K562 (cell line): ENCODE results near the gene FASTK. TPM values are rescaled to one million over a fixed set of nuclear protein-coding genes. Genes with fewer than 3 reads are reported as not detected.

ENCODE experiments used
- ATAC-seq: fragments of 200-7000 bp; cut with Tn5 transposase; 3 replicates; pipeline ENCODE4 v1.9.1; 2020; ENCODE audit warnings: moderate library complexity
- BruUV-seq: library from RNA; stranded (reverse); fragments of 400-500 nt; replicated peaks from 2 replicates; lab custom pipeline; 2021; lab: Mats Ljungman, UMichigan
- CTCF ChIA-PET: fragments of 300-600 bp; formaldehyde crosslinking; extraction: SDS; loops from one replicate; lab custom pipeline; 2021; ENCODE audit warnings: low intra/inter-chr PET ratio; lab: Yijun Ruan, JAX
- POLR2A ChIA-PET: fragments of 300-600, 350-650 bp; sonication (Branson Sonifier 250); formaldehyde crosslinking; extraction: SDS; loops from one replicate; lab custom pipeline; 2021; ENCODE audit warnings: antibody characterized with exemption, inconsistent platforms; lab: Yijun Ruan, JAX
- DNase-seq, 4 experiments: peaks; one replicate each; pipeline versions ENCODE4 v3.0.0 to v3.0.0-alpha.2; 2011 to 2018; ENCODE audit warnings: low spot score in 3 of 4, mixed read lengths in 3 of 4; ENCODE audit errors: extremely low read depth in 1 of 4
- FAIRE-seq: peaks from 2 replicates; lab custom pipeline; 2011; peaks lifted over from hg19 to GRCh38; lab: Jason Lieb, UNC
- H2AFZ ChIP-seq: 2 replicates; pipeline ENCODE4 v1.6.0; 2011; ENCODE audit warnings: low read depth, low read length, control low read depth, inconsistent platforms
- H3K27ac ChIP-seq: fragments of 200-600 bp; 3 replicates; pipeline ENCODE4 v1.8.0; 2011; ENCODE audit warnings: low read depth, mild to moderate bottlenecking, control low read depth, inconsistent platforms, low read length, moderate library complexity, mixed read lengths; ENCODE audit errors: extremely low read depth
- H3K27me3 ChIP-seq, 2 experiments: fragments of 300-600 bp in 1 of 2; 2 replicates in 1 of 2; 3 replicates in 1 of 2; pipeline versions ENCODE4 v1.6.0 to v1.8.0; 2011; ENCODE audit warnings: inconsistent platforms in 2 of 2, low read length in 2 of 2, mild to moderate bottlenecking in 1 of 2, mixed read lengths in 1 of 2, moderate library complexity in 1 of 2; ENCODE audit not compliant: control insufficient read depth in 2 of 2, insufficient read depth in 2 of 2
- H3K36me3 ChIP-seq: fragments of 300-600 bp; 3 replicates; pipeline ENCODE4 v1.8.0; 2011; ENCODE audit warnings: mild to moderate bottlenecking, low read length, inconsistent platforms; ENCODE audit not compliant: control insufficient read depth, insufficient read depth
- H3K4me1 ChIP-seq, 2 experiments: fragments of 200-600 bp in 1 of 2; replicated peaks in 1 of 2; 2 replicates in 1 of 2; 3 replicates in 1 of 2; pipeline versions ENCODE4 v1.5.1 to v1.8.0; 2011; ENCODE audit warnings: inconsistent platforms in 2 of 2, low read length in 2 of 2, mild to moderate bottlenecking in 1 of 2, mixed read lengths in 1 of 2, moderate library complexity in 1 of 2; ENCODE audit not compliant: control insufficient read depth in 2 of 2, insufficient read depth in 2 of 2
- H3K4me2 ChIP-seq: 2 replicates; pipeline ENCODE4 v1.6.1; 2011; ENCODE audit warnings: low read length, control low read depth, inconsistent platforms, mixed read lengths; ENCODE audit not compliant: insufficient read depth
- H3K4me3 ChIP-seq: fragments of 200-600 bp; sonication (generic), shearing (Covaris generic); 2 replicates; pipeline ENCODE4 v1.5.1; 2016; ENCODE audit warnings: control low read depth, inconsistent platforms
- H3K79me2 ChIP-seq: fragments of 200-600 bp; 3 replicates; pipeline ENCODE4 v1.8.0; 2011; ENCODE audit warnings: low read length, inconsistent platforms; ENCODE audit not compliant: control insufficient read depth, insufficient read depth
- H3K9ac ChIP-seq, 2 experiments: 2 replicates each; pipeline versions ENCODE4 v1.6.0 to v1.6.1; 2011; ENCODE audit warnings: low read depth in 2 of 2, low read length in 2 of 2, control low read depth in 1 of 2, inconsistent platforms in 1 of 2, mild to moderate bottlenecking in 1 of 2, mixed read lengths in 1 of 2; ENCODE audit not compliant: insufficient read depth in 1 of 2
- H3K9me1 ChIP-seq: one replicate; pipeline ENCODE4 v1.6.0; 2011; ENCODE audit warnings: inconsistent platforms, mild to moderate bottlenecking, low read length, moderate library complexity; ENCODE audit not compliant: control insufficient read depth, insufficient read depth
- H3K9me3 ChIP-seq: replicated peaks from 2 replicates; pipeline ENCODE4 v1.5.1; 2011; ENCODE audit warnings: low read depth, low read length, inconsistent platforms; ENCODE audit not compliant: control insufficient read depth, insufficient read depth
- H4K20me1 ChIP-seq: replicated peaks from 2 replicates; pipeline ENCODE4 v1.6.1; 2011; ENCODE audit warnings: low read length, inconsistent platforms, mixed read lengths; ENCODE audit not compliant: control insufficient read depth, insufficient read depth
- CSDE1 ChIP-seq, 2 experiments: fragments of 450-650 bp; IDR thresholded peaks; 2 replicates each; pipeline ENCODE4 v1.6.1; 2016; ENCODE audit warnings: mild to moderate bottlenecking in 1 of 2
- NEUROD1 ChIP-seq: fragments of 150-350 bp; IDR thresholded peaks from 2 replicates; pipeline ENCODE4 v1.6.1; 2014; ENCODE audit warnings: borderline replicate concordance, low read length, low read depth; ENCODE audit not compliant: partially characterized antibody
- NKRF ChIP-seq: fragments of 450-650 bp; IDR thresholded peaks from 2 replicates; pipeline ENCODE4 v1.6.1; 2016; ENCODE audit warnings: borderline replicate concordance
- POLR2G ChIP-seq: fragments of 200-400 bp; formaldehyde crosslinking; IDR thresholded peaks from 2 replicates; pipeline ENCODE4 v1.6.1; 2017; ENCODE audit warnings: low read depth, mild to moderate bottlenecking, antibody characterized with exemption, low read length, moderate library complexity
- RBFOX2 ChIP-seq: fragments of 200-400 bp; formaldehyde crosslinking; IDR thresholded peaks from 2 replicates; pipeline ENCODE4 v1.6.1; 2017; ENCODE audit warnings: low read depth, mild to moderate bottlenecking, low read length, moderate library complexity
- SAFB ChIP-seq: fragments of 200-400 bp; formaldehyde crosslinking; IDR thresholded peaks from 2 replicates; pipeline ENCODE4 v1.6.1; 2017; ENCODE audit warnings: low read depth, low read length, borderline replicate concordance
- SMARCC2 ChIP-seq: fragments of 450-650 bp; IDR thresholded peaks from 2 replicates; pipeline ENCODE4 v1.6.1; 2017; ENCODE audit warnings: antibody characterized with exemption, moderate library complexity, mild to moderate bottlenecking, low read depth
- ZBTB1 ChIP-seq: sonication (generic); formaldehyde crosslinking; IDR thresholded peaks from 2 replicates; pipeline ENCODE4 v1.8.1; 2023; ENCODE audit warnings: missing genetic modification reagents, low read depth, mild to moderate bottlenecking, borderline replicate concordance
- ZHX1 ChIP-seq: fragments of 150-350 bp; conservative IDR thresholded peaks from 2 replicates; pipeline ENCODE4 v1.6.1; 2014; ENCODE audit warnings: low read length
- WGBS: fragments of 100-300 bp; shearing (Covaris generic); methylation state at CpG from one replicate; pipeline ENCODE4 v1.1.6; 2016; ENCODE audit warnings: low coverage, mixed read lengths; ENCODE audit not compliant: insufficient coverage; ENCODE audit errors: missing lambda C conversion rate; 5-methylcytosine and 5-hydroxymethylcytosine counted together
- in situ Hi-C: fragments of 300-500 bp; cut with MboI; formaldehyde crosslinking; loops from 4 replicates; pipeline ENCODE4 v1.15.0; 2018; ENCODE audit warnings: inconsistent platforms, mixed read lengths
- intact Hi-C: fragments of 100-400 bp; cut with micrococcal nuclease; formaldehyde crosslinking; loops from 2 replicates; pipeline ENCODE4 v1.14.2; 2022
- polyA plus RNA-seq, 8 experiments: library from polyadenylated mRNA; depleted of rRNA in 4 of 8; stranded (reverse) in 5 of 8; unstranded in 3 of 8; fragments of >200 nt; fragmentation: Nextera tagmentation in 2 of 8; fragmentation: Illumina TruSeq in 1 of 8; extraction: Ambion mirVana in 2 of 8; extraction: Trizol in 1 of 8; gene quantifications; 2 replicates each; pipeline versions ENCODE4 v1.2.1 to v1.2.3, GENCODE V29; 2011 to 2014; ENCODE audit warnings: inconsistent platforms in 1 of 8, missing spikeins in 1 of 8
- total RNA-seq, 7 experiments: library from RNA; depleted of rRNA in 6 of 7; stranded (reverse); fragments of >200 nt in 6 of 7; fragmentation: Illumina TruSeq in 2 of 7; extraction: Trizol in 2 of 7; gene quantifications; 2 replicates each; pipeline versions ENCODE4 v1.2.1 to v1.2.3, GENCODE V29; 2011 to 2021; ENCODE audit warnings: low replicate concordance in 1 of 7
- TF ChIP-seq, protein P1 (sequence below), 2 experiments: fragments of 450-650 bp; conservative IDR thresholded peaks; 2 replicates each; pipeline ENCODE4 v1.6.1; 2017; ENCODE audit warnings: mild to moderate bottlenecking in 2 of 2, moderate library complexity in 2 of 2

Gene FASTK
- total and polyA plus RNA-seq, 9 of the 15 experiments (the other 6 are each of a cell fraction or from before 2014, with no cell fraction given): 0.51 to 150 (median 48.2) TPM

GRCh38 chr7:151091431-151091830 lies 10.8 kb upstream of the FASTK start (continued):
- TF ChIP-seq ZHX1: no peak; the same call in 1 of the 2 replicates
- TF ChIP-seq ZBTB1: no peak
- no peak for TF ChIP-seq SMARCC2
- no peak for TF ChIP-seq NKRF

GRCh38 chr7:151091003-151091402 lies 10.4 kb upstream of the FASTK start:
- Histone ChIP-seq H3K79me2 (peaks cover 93% of the 10 kb centered on the region), H3K4me2 (no peak overlapping the region), H4K20me1 (peaks cover 58% of the 10 kb centered on the region), H3K9me3 (no peaks in the 10 kb centered on the region), H3K27me3 (no peaks in the 10 kb centered on the region), H3K9me1 (peaks cover 9% of the 10 kb centered on the region), H2AFZ (no peak overlapping the region), H3K4me1 (peaks cover 21 to 51% of the 10 kb centered on the region in 2 experiments), H3K9ac (peak overlapping the region in 1 of 2 experiments; percentile 61; a peak in 1 of 4 replicates), H3K36me3 (peaks cover 77% of the 10 kb centered on the region; the same call in 2 of the 3 replicates), H3K27ac (no peak overlapping the region), H3K4me3 (no peak overlapping the region)
- ATAC-seq: no peak
- FAIRE-seq: no peak
- POLR2A ChIA-PET: interaction anchor here (0.9 to 1.7 kb wide), 2 partner anchors 11 to 13 kb away, joined by 4 to 7 read pairs; no protein-coding TSS in a partner anchor
- CTCF ChIA-PET: interaction anchor here (2.2 kb wide), 1 partner anchor 20 kb away, joined by 7 read pairs; no protein-coding TSS in a partner anchor
- whole genome bisulfite sequencing: 91% methylated on average over 7 of the region's 7 CpGs
- no peak for DNase-seq
- in situ Hi-C loops (no loop called here), intact Hi-C loops (loop anchor here (2.0 to 10.0 kb wide), 2 partner anchors 18 to 306 kb away; no protein-coding TSS in a partner anchor)
- TF ChIP-seq RBFOX2 (peak; percentile 43; the same call in 1 of the 2 replicates), POLR2G (peak; percentile 51), CSDE1 (IDR thresholded peaks at IDR 0.05) (no peak), NEUROD1 (no peak), SAFB (no peak)
- TF ChIP-seq, protein P1, sequence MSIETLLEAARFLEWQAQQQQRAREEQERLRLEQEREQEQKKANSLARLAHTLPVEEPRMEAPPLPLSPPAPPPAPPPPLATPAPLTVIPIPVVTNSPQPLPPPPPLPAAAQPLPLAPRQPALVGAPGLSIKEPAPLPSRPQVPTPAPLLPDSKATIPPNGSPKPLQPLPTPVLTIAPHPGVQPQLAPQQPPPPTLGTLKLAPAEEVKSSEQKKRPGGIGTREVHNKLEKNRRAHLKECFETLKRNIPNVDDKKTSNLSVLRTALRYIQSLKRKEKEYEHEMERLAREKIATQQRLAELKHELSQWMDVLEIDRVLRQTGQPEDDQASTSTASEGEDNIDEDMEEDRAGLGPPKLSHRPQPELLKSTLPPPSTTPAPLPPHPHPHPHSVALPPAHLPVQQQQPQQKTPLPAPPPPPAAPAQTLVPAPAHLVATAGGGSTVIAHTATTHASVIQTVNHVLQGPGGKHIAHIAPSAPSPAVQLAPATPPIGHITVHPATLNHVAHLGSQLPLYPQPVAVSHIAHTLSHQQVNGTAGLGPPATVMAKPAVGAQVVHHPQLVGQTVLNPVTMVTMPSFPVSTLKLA (conservative IDR thresholded peaks at IDR 0.05): no peak
- BruUV-seq: no TSS peak
